Measurements from ENCODE around the gene CBFB. TPM values are rescaled to one million over a fixed set of nuclear protein-coding genes. Genes with fewer than 3 reads are reported as not detected.

The CBFB gene
- total RNA-seq, 1 experiment from 2014 or later: 50.6 TPM

- intact Hi-C loops (cut with micrococcal nuclease): no loop called here
- BruUV-seq (replicated peaks): no TSS peak
- no peak overlapping the region for H3K27ac ChIP-seq (ENCODE audit: low read length)
- peaks cover 42% of the 10 kb centered on the region for H3K4me1 ChIP-seq (ENCODE audit: insufficient read depth, low read length)
- no peak for ATAC-seq
- no peak for TF ChIP-seq EZH2phosphoT487 (IDR thresholded peaks at IDR 0.05; ENCODE audit: borderline replicate concordance, low read length)
- H3K9me2 ChIP-seq (replicated peaks; ENCODE audit: low read length): no peaks in the 10 kb centered on the region
- no peaks in the 10 kb centered on the region for H3K9me3 ChIP-seq (ENCODE audit: low read length)
- no peak overlapping the region for H3K4me3 ChIP-seq (ENCODE audit: low read length)
- no peaks in the 10 kb centered on the region for H3K36me3 ChIP-seq (ENCODE audit: low read depth, low read length)
- no peaks in the 10 kb centered on the region for H3K27me3 ChIP-seq (ENCODE audit: low read length)
- DNase-seq: no peak
- 0 out of 2 replicates have a peak overlapping the region, but pooled peaks have one; percentile 91 for H3K4me2 ChIP-seq (ENCODE audit: low read length)
- ChIA-PET POLR2A (ENCODE audit: unreplicated experiment) (no interaction called here), CTCF (interaction anchor here (0.6 kb wide), 1 partner anchor 25 kb away, joined by 4 read pairs; no protein-coding TSS in a partner anchor)
- no peak overlapping the region for H2AFZ ChIP-seq (ENCODE audit: low read length)
- no peaks in the 10 kb centered on the region for H3F3A ChIP-seq (ENCODE audit: low read length, unreplicated experiment)
- 0 out of 2 replicates have a peak, but pooled peaks cover 4% of the 10 kb centered on the region for H4K20me1 ChIP-seq (ENCODE audit: low read length)
- no peak overlapping the region for H3K9ac ChIP-seq (ENCODE audit: low read length)
- peaks cover 69% of the 10 kb centered on the region for H3K79me2 ChIP-seq (ENCODE audit: low read length)
Observed at GRCh38 chr16:67111951-67112444, 83.0 kb downstream of the CBFB start.

DNA sequence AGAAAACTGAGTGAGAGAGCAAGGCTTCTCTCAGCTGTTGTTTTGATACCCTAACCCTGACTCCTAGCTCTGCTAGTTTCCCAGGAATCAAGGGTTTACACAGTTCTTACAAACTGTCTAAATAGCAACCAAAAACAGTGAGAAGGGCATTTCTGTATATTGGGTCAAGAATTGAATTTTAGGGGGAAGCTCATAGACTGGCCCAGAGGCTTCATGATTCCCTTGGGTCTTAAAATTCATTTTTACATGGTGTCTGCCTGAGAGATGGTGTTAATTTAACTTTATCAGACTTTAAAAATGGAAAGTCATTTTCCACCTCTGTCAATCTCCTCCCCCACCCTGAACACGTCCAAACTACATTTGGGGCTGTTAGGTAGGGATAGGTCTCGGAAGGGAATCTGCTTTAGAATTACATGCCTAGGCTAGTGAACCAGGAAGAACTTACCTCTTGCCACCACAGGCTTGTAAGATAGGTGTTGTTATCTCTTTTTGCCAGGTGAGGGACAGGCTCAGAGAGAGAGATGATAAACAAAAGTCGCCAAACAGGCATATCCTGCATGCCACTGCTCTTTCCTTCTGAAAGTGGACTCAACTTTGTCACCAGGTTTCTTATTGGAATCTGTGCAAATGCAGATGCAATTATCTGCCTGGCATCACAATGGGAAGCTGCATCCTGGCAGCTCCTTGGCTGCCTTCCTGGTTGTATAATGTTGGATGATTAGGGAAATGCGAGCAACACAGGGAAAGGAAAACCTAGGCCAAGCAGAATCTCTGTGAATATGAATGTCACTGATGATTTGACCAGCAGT, 83.8 kb downstream of the CBFB start:
- H3K36me3 ChIP-seq (ENCODE audit: low read depth, low read length): no peaks in the 10 kb centered on the region
- H3K4me1 ChIP-seq (ENCODE audit: insufficient read depth, low read length): peaks cover 42% of the 10 kb centered on the region

GRCh38 chr16:67114793-67115192, 85.8 kb downstream of the CBFB start:
- no peaks in the 10 kb centered on the region for H3K9me3 ChIP-seq (ENCODE audit: low read length)
- H4K20me1 ChIP-seq (ENCODE audit: low read length): 0 out of 2 replicates have a peak, but pooled peaks cover 4% of the 10 kb centered on the region
- H2AFZ ChIP-seq (ENCODE audit: low read length): no peak overlapping the region
- ATAC-seq (no peak), DNase-seq (no peak)
- peaks cover 82% of the 10 kb centered on the region for H3K79me2 ChIP-seq (ENCODE audit: low read length)
- no peaks in the 10 kb centered on the region for H3K36me3 ChIP-seq (ENCODE audit: low read depth, low read length)
- no peaks in the 10 kb centered on the region for H3K27me3 ChIP-seq (ENCODE audit: low read length)
- CTCF ChIA-PET: no interaction called here
- TF ChIP-seq, protein P1, sequence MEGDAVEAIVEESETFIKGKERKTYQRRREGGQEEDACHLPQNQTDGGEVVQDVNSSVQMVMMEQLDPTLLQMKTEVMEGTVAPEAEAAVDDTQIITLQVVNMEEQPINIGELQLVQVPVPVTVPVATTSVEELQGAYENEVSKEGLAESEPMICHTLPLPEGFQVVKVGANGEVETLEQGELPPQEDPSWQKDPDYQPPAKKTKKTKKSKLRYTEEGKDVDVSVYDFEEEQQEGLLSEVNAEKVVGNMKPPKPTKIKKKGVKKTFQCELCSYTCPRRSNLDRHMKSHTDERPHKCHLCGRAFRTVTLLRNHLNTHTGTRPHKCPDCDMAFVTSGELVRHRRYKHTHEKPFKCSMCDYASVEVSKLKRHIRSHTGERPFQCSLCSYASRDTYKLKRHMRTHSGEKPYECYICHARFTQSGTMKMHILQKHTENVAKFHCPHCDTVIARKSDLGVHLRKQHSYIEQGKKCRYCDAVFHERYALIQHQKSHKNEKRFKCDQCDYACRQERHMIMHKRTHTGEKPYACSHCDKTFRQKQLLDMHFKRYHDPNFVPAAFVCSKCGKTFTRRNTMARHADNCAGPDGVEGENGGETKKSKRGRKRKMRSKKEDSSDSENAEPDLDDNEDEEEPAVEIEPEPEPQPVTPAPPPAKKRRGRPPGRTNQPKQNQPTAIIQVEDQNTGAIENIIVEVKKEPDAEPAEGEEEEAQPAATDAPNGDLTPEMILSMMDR (conservative IDR thresholded peaks at IDR 0.05; ENCODE audit: low read depth, low read length): no peak
- TF ChIP-seq EZH2phosphoT487 (IDR thresholded peaks at IDR 0.05; ENCODE audit: borderline replicate concordance, low read length) (no peak), EZH2 (IDR thresholded peaks at IDR 0.05; ENCODE audit: low read length, unreplicated experiment) (no peak)
- intact Hi-C loops (cut with micrococcal nuclease): no loop called here
- BruUV-seq (replicated peaks): no TSS peak
- POLR2A ChIA-PET (ENCODE audit: unreplicated experiment): no interaction called here
- no peak overlapping the region for H3K27ac ChIP-seq (ENCODE audit: low read length)
- H3K9ac ChIP-seq (ENCODE audit: low read length): no peak overlapping the region
- H3K9me2 ChIP-seq (replicated peaks; ENCODE audit: low read length): no peaks in the 10 kb centered on the region
- no peaks in the 10 kb centered on the region for H3F3A ChIP-seq (ENCODE audit: low read length, unreplicated experiment)
- H3K4me2 ChIP-seq (ENCODE audit: low read length): no peak overlapping the region
- H3K4me1 ChIP-seq (ENCODE audit: insufficient read depth, low read length): peaks cover 40% of the 10 kb centered on the region
- H3K4me3 ChIP-seq (ENCODE audit: low read length): no peak overlapping the region

More for the DNA sequence above, 83.8 kb downstream of the CBFB start:
- Histone ChIP-seq H2AFZ (ENCODE audit: low read length) (no peak overlapping the region), H3K27me3 (ENCODE audit: low read length) (no peaks in the 10 kb centered on the region), H3K4me3 (ENCODE audit: low read length) (no peak overlapping the region), H3K4me2 (ENCODE audit: low read length) (peak overlapping the region; percentile 13; the same call in 1 of the 2 replicates), H3K9me3 (ENCODE audit: low read length) (no peaks in the 10 kb centered on the region), H3K9ac (ENCODE audit: low read length) (no peak overlapping the region), H3K9me2 (replicated peaks; ENCODE audit: low read length) (no peaks in the 10 kb centered on the region), H4K20me1 (ENCODE audit: low read length) (0 out of 2 replicates have a peak, but pooled peaks cover 4% of the 10 kb centered on the region), H3K27ac (ENCODE audit: low read length) (no peak overlapping the region), H3K79me2 (ENCODE audit: low read length) (peaks cover 74% of the 10 kb centered on the region), H3F3A (ENCODE audit: low read length, unreplicated experiment) (no peaks in the 10 kb centered on the region)
- BruUV-seq (replicated peaks): no TSS peak
- ATAC-seq (no peak), DNase-seq (peak; percentile 25)
- intact Hi-C loops (cut with micrococcal nuclease): no loop called here
- ChIA-PET CTCF (no interaction called here), POLR2A (ENCODE audit: unreplicated experiment) (no interaction called here)
- TF ChIP-seq EZH2 (IDR thresholded peaks at IDR 0.05; ENCODE audit: low read length, unreplicated experiment): no peak
- TF ChIP-seq, protein P1 (conservative IDR thresholded peaks at IDR 0.05; ENCODE audit: low read depth, low read length): no peak
- no peak for TF ChIP-seq EZH2phosphoT487 (IDR thresholded peaks at IDR 0.05; ENCODE audit: borderline replicate concordance, low read length)

Measured in PC-3 (cell line).